ENCODE results near the gene TRABD2B. TPM values are rescaled to one million over a fixed set of nuclear protein-coding genes. Genes with fewer than 3 reads are reported as not detected.

Gene TRABD2B
- total and polyA plus RNA-seq, 2 of the 13 experiments (the other 11 are each of a cell fraction or from before 2014, with no cell fraction given) = 0.04 TPM; not detected in 1

- TF ChIP-seq RCOR2 (CRISPR knock-in tag; IDR thresholded peaks at IDR 0.05) (peak; percentile 95; the same call in 1 of the 2 replicates), RAD21 (CRISPR knock-in tag; IDR thresholded peaks at IDR 0.05) (no peak), MAFF (IDR thresholded peaks at IDR 0.05; ENCODE audit: low read depth, low read length) (peak; percentile 70), NCOR1 (IDR thresholded peaks at IDR 0.05; ENCODE audit: borderline replicate concordance, low read length) (peak; percentile 60), JUND (CRISPR knock-in tag; IDR thresholded peaks at IDR 0.05) (no peak; the same call in 1 of the 2 replicates), ZNF644 (CRISPR knock-in tag; IDR thresholded peaks at IDR 0.05; ENCODE audit: low read depth) (peak; percentile 88), PHF20 (CRISPR knock-in tag; IDR thresholded peaks at IDR 0.05) (no peak), ZKSCAN5 (CRISPR knock-in tag; IDR thresholded peaks at IDR 0.05) (peak; percentile 42; the same call in 1 of the 2 replicates), ONECUT2 (CRISPR knock-in tag; IDR thresholded peaks at IDR 0.05) (peak; percentile 38; the same call in 1 of the 2 replicates), KLF16 (CRISPR knock-in tag; IDR thresholded peaks at IDR 0.05) (peak in 1 of 2 experiments; percentile 68; a peak in 1 of 4 replicates), ARNTL (CRISPR knock-in tag; IDR thresholded peaks at IDR 0.05) (peak; percentile 87), TARDBP (CRISPR knock-in tag; IDR thresholded peaks at IDR 0.05) (peak; percentile 81; the same call in 1 of the 2 replicates), TFAP4 (IDR thresholded peaks at IDR 0.05; ENCODE audit: borderline replicate concordance, low read depth) (peak; percentile 85), PPARG (CRISPR knock-in tag; conservative IDR thresholded peaks at IDR 0.05) (peak; percentile 92), NFKBIZ (CRISPR knock-in tag; IDR thresholded peaks at IDR 0.05) (0 out of 2 replicates have a peak, but pooled peaks have one; percentile 30), ZNF788 (CRISPR knock-in tag; IDR thresholded peaks at IDR 0.05; ENCODE audit: borderline replicate concordance) (peak; percentile 85; the same call in 1 of the 2 replicates), ZNF205 (CRISPR knock-in tag; IDR thresholded peaks at IDR 0.05) (peak; percentile 64; the same call in 1 of the 2 replicates), MED1 (CRISPR knock-in tag; IDR thresholded peaks at IDR 0.05) (peak; percentile 99), NR2F6 (IDR thresholded peaks at IDR 0.05) (peak; percentile 60), NR2F6 (CRISPR knock-in tag; IDR thresholded peaks at IDR 0.05) (peak; percentile 77)
- TF ChIP-seq, protein P1, sequence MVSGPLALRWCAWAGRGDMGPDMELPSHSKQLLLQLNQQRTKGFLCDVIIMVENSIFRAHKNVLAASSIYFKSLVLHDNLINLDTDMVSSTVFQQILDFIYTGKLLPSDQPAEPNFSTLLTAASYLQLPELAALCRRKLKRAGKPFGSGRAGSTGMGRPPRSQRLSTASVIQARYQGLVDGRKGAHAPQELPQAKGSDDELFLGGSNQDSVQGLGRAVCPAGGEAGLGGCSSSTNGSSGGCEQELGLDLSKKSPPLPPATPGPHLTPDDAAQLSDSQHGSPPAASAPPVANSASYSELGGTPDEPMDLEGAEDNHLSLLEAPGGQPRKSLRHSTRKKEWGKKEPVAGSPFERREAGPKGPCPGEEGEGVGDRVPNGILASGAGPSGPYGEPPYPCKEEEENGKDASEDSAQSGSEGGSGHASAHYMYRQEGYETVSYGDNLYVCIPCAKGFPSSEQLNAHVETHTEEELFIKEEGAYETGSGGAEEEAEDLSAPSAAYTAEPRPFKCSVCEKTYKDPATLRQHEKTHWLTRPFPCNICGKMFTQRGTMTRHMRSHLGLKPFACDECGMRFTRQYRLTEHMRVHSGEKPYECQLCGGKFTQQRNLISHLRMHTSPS (CRISPR knock-in tag; IDR thresholded peaks at IDR 0.05; ENCODE audit: low read depth) = peak; percentile 81; the same call in 1 of the 2 replicates
- TF ChIP-seq, protein P2, sequence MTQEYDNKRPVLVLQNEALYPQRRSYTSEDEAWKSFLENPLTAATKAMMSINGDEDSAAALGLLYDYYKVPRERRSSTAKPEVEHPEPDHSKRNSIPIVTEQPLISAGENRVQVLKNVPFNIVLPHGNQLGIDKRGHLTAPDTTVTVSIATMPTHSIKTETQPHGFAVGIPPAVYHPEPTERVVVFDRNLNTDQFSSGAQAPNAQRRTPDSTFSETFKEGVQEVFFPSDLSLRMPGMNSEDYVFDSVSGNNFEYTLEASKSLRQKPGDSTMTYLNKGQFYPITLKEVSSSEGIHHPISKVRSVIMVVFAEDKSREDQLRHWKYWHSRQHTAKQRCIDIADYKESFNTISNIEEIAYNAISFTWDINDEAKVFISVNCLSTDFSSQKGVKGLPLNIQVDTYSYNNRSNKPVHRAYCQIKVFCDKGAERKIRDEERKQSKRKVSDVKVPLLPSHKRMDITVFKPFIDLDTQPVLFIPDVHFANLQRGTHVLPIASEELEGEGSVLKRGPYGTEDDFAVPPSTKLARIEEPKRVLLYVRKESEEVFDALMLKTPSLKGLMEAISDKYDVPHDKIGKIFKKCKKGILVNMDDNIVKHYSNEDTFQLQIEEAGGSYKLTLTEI (CRISPR knock-in tag; conservative IDR thresholded peaks at IDR 0.05) = no peak
- TF ChIP-seq, protein P3, sequence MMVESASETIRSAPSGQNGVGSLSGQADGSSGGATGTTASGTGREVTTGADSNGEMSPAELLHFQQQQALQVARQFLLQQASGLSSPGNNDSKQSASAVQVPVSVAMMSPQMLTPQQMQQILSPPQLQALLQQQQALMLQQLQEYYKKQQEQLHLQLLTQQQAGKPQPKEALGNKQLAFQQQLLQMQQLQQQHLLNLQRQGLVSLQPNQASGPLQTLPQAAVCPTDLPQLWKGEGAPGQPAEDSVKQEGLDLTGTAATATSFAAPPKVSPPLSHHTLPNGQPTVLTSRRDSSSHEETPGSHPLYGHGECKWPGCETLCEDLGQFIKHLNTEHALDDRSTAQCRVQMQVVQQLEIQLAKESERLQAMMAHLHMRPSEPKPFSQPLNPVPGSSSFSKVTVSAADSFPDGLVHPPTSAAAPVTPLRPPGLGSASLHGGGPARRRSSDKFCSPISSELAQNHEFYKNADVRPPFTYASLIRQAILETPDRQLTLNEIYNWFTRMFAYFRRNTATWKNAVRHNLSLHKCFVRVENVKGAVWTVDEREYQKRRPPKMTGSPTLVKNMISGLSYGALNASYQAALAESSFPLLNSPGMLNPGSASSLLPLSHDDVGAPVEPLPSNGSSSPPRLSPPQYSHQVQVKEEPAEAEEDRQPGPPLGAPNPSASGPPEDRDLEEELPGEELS (CRISPR knock-in tag; IDR thresholded peaks at IDR 0.05) = peak; percentile 92
- TF ChIP-seq, protein P4, sequence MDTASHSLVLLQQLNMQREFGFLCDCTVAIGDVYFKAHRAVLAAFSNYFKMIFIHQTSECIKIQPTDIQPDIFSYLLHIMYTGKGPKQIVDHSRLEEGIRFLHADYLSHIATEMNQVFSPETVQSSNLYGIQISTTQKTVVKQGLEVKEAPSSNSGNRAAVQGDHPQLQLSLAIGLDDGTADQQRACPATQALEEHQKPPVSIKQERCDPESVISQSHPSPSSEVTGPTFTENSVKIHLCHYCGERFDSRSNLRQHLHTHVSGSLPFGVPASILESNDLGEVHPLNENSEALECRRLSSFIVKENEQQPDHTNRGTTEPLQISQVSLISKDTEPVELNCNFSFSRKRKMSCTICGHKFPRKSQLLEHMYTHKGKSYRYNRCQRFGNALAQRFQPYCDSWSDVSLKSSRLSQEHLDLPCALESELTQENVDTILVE (CRISPR knock-in tag; IDR thresholded peaks at IDR 0.05) = peak; percentile 55; the same call in 1 of the 2 replicates
These were observed 130.4 kb downstream of the TRABD2B start (continued) for GRCh38 chr1:47866601-47867437.
